Epithelial cell of umbilical artery (primary cell): ENCODE results near the gene COL3A1. TPM values are rescaled to one million over a fixed set of nuclear protein-coding genes. Genes with fewer than 3 reads are reported as not detected.

Source experiments
- total RNA-seq: library from RNA; depleted of rRNA; stranded (reverse); fragments of >200 nt; gene quantifications from 2 replicates; pipeline ENCODE4 v1.2.3, GENCODE V29; 2014

The COL3A1 gene
- 24.0 and 46.7 TPM in 2 replicates for total RNA-seq

GRCh38 chr2:188974164-188974563, at the start of gene COL3A1:
COL3A1 (plus strand) TSS chr2:188974373; CDS start chr2:188974490, 117 bp downstream.

Other genes starting within 250 kb of the COL3A1 start
- gene COL5A2, start 205.4 kb downstream of the COL3A1 start, total RNA-seq: 151 and 181 TPM in 2 replicates